ENCODE results near the gene MBOAT7. TPM values are rescaled to one million over a fixed set of nuclear protein-coding genes. Genes with fewer than 3 reads are reported as not detected.
A peak's percentile ranks its signal among the peaks of the same experiment; 100 is the strongest.

The MBOAT7 gene
- total and polyA plus RNA-seq, 2 of the 4 experiments (the other 2 are of a cell fraction): 11.3 to 121 TPM

- TF ChIP-seq BHLHE40 (IDR thresholded peaks at IDR 0.05; ENCODE audit: low read depth, low read length) (no peak), FOS (IDR thresholded peaks at IDR 0.05; ENCODE audit: low read depth, low read length) (peak; percentile 95)
These were observed 52.3 kb downstream of the MBOAT7 start (continued) for GRCh38 chr19:54136864-54137698.

- no peak overlapping the region for H2BK20ac ChIP-seq (ENCODE audit: low read depth, low read length)
- H2BK15ac ChIP-seq (ENCODE audit: low read depth, low read length): no peak overlapping the region
- peak; percentile 16 for DNase-seq
- H2AFZ ChIP-seq (replicated peaks; ENCODE audit: low read length, poor library complexity): peak overlapping the region; percentile 90
- no peak overlapping the region for H4K91ac ChIP-seq (ENCODE audit: insufficient read depth, low read depth, low read length)
- no peak overlapping the region for H2BK5ac ChIP-seq (ENCODE audit: low read depth, low read length, poor library complexity, severe bottlenecking)
- H3K9ac ChIP-seq (ENCODE audit: low read depth, low read length): peak overlapping the region; percentile 38; the same call in 1 of the 2 replicates
- peak overlapping the region; percentile 80 for H3K4me2 ChIP-seq (ENCODE audit: low read depth, low read length)
- H3K56ac ChIP-seq (ENCODE audit: extremely low read depth, insufficient read depth, low read length): no peak overlapping the region
- dilution Hi-C loops (cut with HindIII; ENCODE audit: low sequenced_read_pairs, unreplicated experiment): no loop called here
- in situ Hi-C loops (cut with MboI; ENCODE audit: low sequenced_read_pairs): loop anchor here (25.0 kb wide), 1 partner anchor 1526 kb away; the partner anchor contains the start of gene U2AF2
- H3K4ac ChIP-seq (ENCODE audit: low read depth, low read length): no peak overlapping the region
- H3K27me3 ChIP-seq (ENCODE audit: control insufficient read depth, insufficient read depth, low read length): no peaks in the 10 kb centered on the region
- H3K27ac ChIP-seq (ENCODE audit: insufficient read depth, low read length): no peak overlapping the region; the same call in 1 of the 2 replicates
- no TSS peak for BruUV-seq (replicated peaks)
- peaks cover 16% of the 10 kb centered on the region for H3K9me1 ChIP-seq (ENCODE audit: insufficient read depth, low read length)
- H3K36me3 ChIP-seq (ENCODE audit: control insufficient read depth, insufficient read depth, low read length): peaks cover 14% of the 10 kb centered on the region; the same call in 1 of the 2 replicates
- H3K79me1 ChIP-seq (ENCODE audit: low read depth in 1 of 2, low read length in 2 of 2): peaks cover 0 to 29% of the 10 kb centered on the region in 2 experiments; a peak in 2 of 4 replicates
- intact Hi-C loops (cut with micrococcal nuclease): loop anchor here (2.0 kb wide), 1 partner anchor 21 kb away; the partner anchor contains the start of genes PRPF31 and TFPT
- ATAC-seq (ENCODE audit: low read depth): no peak
- no peak overlapping the region for H2BK120ac ChIP-seq (ENCODE audit: low read depth, low read length)
- H3K23ac ChIP-seq (ENCODE audit: low read depth, low read length): peak overlapping the region; percentile 45
- H3K9me3 ChIP-seq (ENCODE audit: control insufficient read depth, insufficient read depth, low read length): no peaks in the 10 kb centered on the region
- H4K20me1 ChIP-seq (ENCODE audit: insufficient read depth, low read length): peaks cover 32% of the 10 kb centered on the region
- H3K18ac ChIP-seq (ENCODE audit: low read depth, low read length): no peak overlapping the region
- peak overlapping the region; percentile 49 for H3K4me3 ChIP-seq (ENCODE audit: insufficient read depth, low read depth, low read length)
- H2AK5ac ChIP-seq (ENCODE audit: low read depth, low read length): no peak overlapping the region
- H3K14ac ChIP-seq (replicated peaks; ENCODE audit: low read depth, low read length): peak overlapping the region; percentile 1; the same call in 1 of the 2 replicates
- TF ChIP-seq MAZ (IDR thresholded peaks at IDR 0.05; ENCODE audit: borderline replicate concordance, low read depth, low read length) (no peak), MXI1 (IDR thresholded peaks at IDR 0.05; ENCODE audit: borderline replicate concordance, low read depth, low read length) (0 out of 2 replicates have a peak, but pooled peaks have one; percentile 49)
- H4K8ac ChIP-seq (ENCODE audit: low read depth in 2 of 2, low read length in 2 of 2): 0 out of 4 replicates have a peak overlapping the region, but pooled peaks of 1 of the 2 experiments have one; percentile 6
- H3K4me1 ChIP-seq (ENCODE audit: control insufficient read depth, insufficient read depth, low read length): peaks cover 10% of the 10 kb centered on the region
- 7% methylated on average over 3 of the region's 30 CpGs; no CpG with 5 or more reads in 1 of the 2 experiments for WGBS, 2 experiments (ENCODE audit: extremely low coverage in 2 of 2, insufficient read length in 1 of 2)
- ChIA-PET CTCF (interaction anchor here (0.6 kb wide), 1 partner anchor 1517 kb away, joined by 3 read pairs; no protein-coding TSS in a partner anchor), POLR2A (ENCODE audit: unreplicated experiment) (interaction anchor here (1.0 to 1.8 kb wide), 3 partner anchors 22 to 65 kb away, joined by 3 to 5 read pairs (median 5); partner anchors contain the start of genes LENG1 and RPS9)
- H2AK9ac ChIP-seq (replicated peaks; ENCODE audit: low read depth, low read length, poor library complexity): peak overlapping the region; percentile 78
- no peak overlapping the region for H4K5ac ChIP-seq (ENCODE audit: low read depth, low read length)
These were observed 53.1 kb downstream of the MBOAT7 start for GRCh38 chr19:54136086-54136863.

Data from IMR-90 (cell line).